ENCODE results near the gene CD274.

The CD274 gene

GRCh38 chr9:5500441-5501235 is 50.3 kb downstream of the CD274 start:
- Histone ChIP-seq H4K20me1 (ENCODE audit: insufficient read depth, low read length) (no peaks in the 10 kb centered on the region), H2AFZ (ENCODE audit: low read depth, low read length) (no peak overlapping the region), H3K27ac (ENCODE audit: low read length) (no peak overlapping the region), H3K79me2 (ENCODE audit: insufficient read depth, low read length) (no peaks in the 10 kb centered on the region), H3K36me3 (ENCODE audit: insufficient read depth, low read length) (no peaks in the 10 kb centered on the region), H3K27me3 (ENCODE audit: insufficient read depth, low read length, poor library complexity) (no peaks in the 10 kb centered on the region), H3K4me2 (ENCODE audit: insufficient read depth, low read length) (no peak overlapping the region), H3K9ac (ENCODE audit: low read depth, low read length) (no peak overlapping the region), H3K9me3 (ENCODE audit: insufficient read depth, low read length, severe bottlenecking) (no peaks in the 10 kb centered on the region), H3K4me3 (ENCODE audit: low read depth in 1 of 2, low read length in 2 of 2) (no peak overlapping the region), H3K4me1 (ENCODE audit: insufficient read depth, low read length) (no peaks in the 10 kb centered on the region)
- DNase-seq (no peak), ATAC-seq (ENCODE audit: insufficient read depth, low read depth) (no peak)
- no peak for TF ChIP-seq EZH2 (IDR thresholded peaks at IDR 0.05; ENCODE audit: borderline replicate concordance, low read depth, low read length, severe bottlenecking)
- no peak for TF ChIP-seq CTCF (IDR thresholded peaks at IDR 0.05; ENCODE audit: borderline replicate concordance, extremely low read depth, low read length, poor library complexity, severe bottlenecking)

- Histone ChIP-seq H2AFZ (ENCODE audit: low read depth, low read length) (no peak overlapping the region), H3K9ac (ENCODE audit: low read depth, low read length) (no peak overlapping the region), H3K27ac (ENCODE audit: low read length) (no peak overlapping the region), H3K79me2 (ENCODE audit: insufficient read depth, low read length) (no peaks in the 10 kb centered on the region), H3K36me3 (ENCODE audit: insufficient read depth, low read length) (no peaks in the 10 kb centered on the region), H3K4me3 (ENCODE audit: low read depth in 1 of 2, low read length in 2 of 2) (no peak overlapping the region), H3K4me1 (ENCODE audit: insufficient read depth, low read length) (no peaks in the 10 kb centered on the region), H3K27me3 (ENCODE audit: insufficient read depth, low read length, poor library complexity) (no peaks in the 10 kb centered on the region), H3K4me2 (ENCODE audit: insufficient read depth, low read length) (no peak overlapping the region), H4K20me1 (ENCODE audit: insufficient read depth, low read length) (no peaks in the 10 kb centered on the region), H3K9me3 (ENCODE audit: insufficient read depth, low read length, severe bottlenecking) (no peaks in the 10 kb centered on the region)
- ATAC-seq (ENCODE audit: insufficient read depth, low read depth) (no peak), DNase-seq (no peak)
- TF ChIP-seq CTCF (IDR thresholded peaks at IDR 0.05; ENCODE audit: borderline replicate concordance, extremely low read depth, low read length, poor library complexity, severe bottlenecking) = no peak
- TF ChIP-seq EZH2 (IDR thresholded peaks at IDR 0.05; ENCODE audit: borderline replicate concordance, low read depth, low read length, severe bottlenecking) = no peak
Observed at GRCh38 chr9:5502553-5502952, 52.2 kb downstream of the CD274 start.

GRCh38 chr9:5509573-5509972 is 59.2 kb downstream of the CD274 start:
- Histone ChIP-seq H3K9ac (ENCODE audit: low read depth, low read length) (no peak overlapping the region), H3K36me3 (ENCODE audit: insufficient read depth, low read length) (no peaks in the 10 kb centered on the region), H2AFZ (ENCODE audit: low read depth, low read length) (no peak overlapping the region), H3K9me3 (ENCODE audit: insufficient read depth, low read length, severe bottlenecking) (no peaks in the 10 kb centered on the region), H3K27ac (ENCODE audit: low read length) (no peak overlapping the region), H3K4me1 (ENCODE audit: insufficient read depth, low read length) (no peaks in the 10 kb centered on the region), H3K4me3 (ENCODE audit: low read depth in 1 of 2, low read length in 2 of 2) (no peak overlapping the region), H3K27me3 (ENCODE audit: insufficient read depth, low read length, poor library complexity) (no peaks in the 10 kb centered on the region), H3K79me2 (ENCODE audit: insufficient read depth, low read length) (no peaks in the 10 kb centered on the region), H4K20me1 (ENCODE audit: insufficient read depth, low read length) (no peaks in the 10 kb centered on the region), H3K4me2 (ENCODE audit: insufficient read depth, low read length) (no peak overlapping the region)
- ATAC-seq (ENCODE audit: insufficient read depth, low read depth) = no peak
- no peak for TF ChIP-seq EZH2 (IDR thresholded peaks at IDR 0.05; ENCODE audit: borderline replicate concordance, low read depth, low read length, severe bottlenecking)
- TF ChIP-seq CTCF (IDR thresholded peaks at IDR 0.05; ENCODE audit: borderline replicate concordance, extremely low read depth, low read length, poor library complexity, severe bottlenecking) = no peak
- no peak for DNase-seq

Data from DND-41 (cell line).